ENCODE results near the gene CRIM1.

Gene CRIM1

GRCh38 chr2:36423619-36424120 lies 68.1 kb downstream of the CRIM1 start:
- no peak for DNase-seq (ENCODE audit: low read depth)

DNA sequence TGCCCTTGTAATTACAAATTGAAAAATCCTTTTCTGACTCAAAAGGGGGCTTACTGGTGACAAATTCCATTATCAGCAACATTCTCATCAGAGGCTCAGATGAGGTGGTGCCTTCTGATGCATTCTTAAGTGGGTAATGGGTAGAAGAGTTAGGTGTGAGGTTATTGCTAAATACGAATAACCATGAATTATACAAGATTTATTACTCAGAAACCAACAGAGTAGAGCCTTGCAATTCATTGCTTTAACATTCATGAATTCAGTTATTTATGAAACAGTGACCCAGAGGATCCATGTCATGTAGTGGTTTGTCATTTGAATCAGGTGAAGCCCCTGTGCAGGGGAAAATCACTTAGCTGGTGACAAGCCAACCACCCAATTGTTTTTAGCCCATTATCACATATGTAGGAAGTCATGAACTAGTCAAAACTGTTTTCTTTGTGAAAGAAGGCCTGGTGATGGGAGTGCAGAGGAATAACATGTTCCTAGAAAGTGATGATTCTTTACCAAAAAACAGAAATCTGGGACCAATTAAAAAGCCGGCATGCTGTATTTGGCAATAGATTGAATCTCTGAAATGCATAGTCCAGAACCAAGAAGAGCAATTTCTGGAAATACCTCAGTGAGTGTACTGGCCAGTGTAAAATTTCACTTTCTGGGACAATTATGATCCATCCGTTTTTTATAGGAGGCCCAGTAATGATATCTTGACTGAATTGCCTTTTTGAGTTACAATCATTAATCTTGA lies 70.2 kb downstream of the CRIM1 start:
- DNase-seq (ENCODE audit: low read depth), result no peak

DNA sequence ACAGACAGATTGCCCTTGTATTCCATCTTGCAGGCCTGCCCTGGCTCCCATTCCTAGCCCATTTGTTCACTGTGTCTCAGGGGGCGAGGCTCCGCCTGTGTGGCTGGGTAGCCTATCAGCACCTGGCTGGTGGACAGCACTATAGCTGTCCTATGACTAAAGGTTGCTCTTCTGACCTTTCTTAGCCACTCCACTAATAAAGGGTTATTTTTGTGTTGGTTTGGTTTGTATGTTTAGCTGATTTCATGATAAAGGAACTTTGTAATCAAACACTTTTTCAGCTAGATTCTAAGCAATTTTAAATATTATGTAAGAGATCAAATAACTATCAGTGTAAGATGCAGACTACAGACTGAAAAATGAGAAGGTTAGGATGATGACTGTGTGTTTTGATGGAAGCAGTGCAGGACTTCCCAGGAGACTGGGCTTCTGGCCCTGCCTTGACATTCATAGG lies 72.2 kb downstream of the CRIM1 start:
- no peak for DNase-seq (ENCODE audit: low read depth)

DNA sequence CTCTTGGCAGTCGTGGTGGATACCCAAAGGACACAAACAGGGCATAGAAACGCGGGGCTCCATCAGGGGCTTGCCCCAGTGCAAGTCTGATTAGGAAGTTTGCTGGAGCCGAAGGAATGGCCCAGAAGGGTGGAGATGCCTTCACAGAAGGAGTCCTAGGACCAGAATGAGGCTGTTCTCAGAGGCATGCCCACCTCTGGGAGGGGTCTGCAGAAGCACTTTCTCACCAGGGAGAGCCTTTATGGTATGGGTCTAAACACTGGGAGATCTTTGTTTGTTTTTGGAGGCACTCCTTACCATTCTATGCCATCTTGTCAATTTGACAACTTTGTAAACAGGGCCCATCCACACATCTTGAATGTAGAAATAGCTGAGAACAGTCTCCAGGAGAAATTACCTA lies 75.0 kb downstream of the CRIM1 start:
- DNase-seq (ENCODE audit: low read depth), result no peak

DNA sequence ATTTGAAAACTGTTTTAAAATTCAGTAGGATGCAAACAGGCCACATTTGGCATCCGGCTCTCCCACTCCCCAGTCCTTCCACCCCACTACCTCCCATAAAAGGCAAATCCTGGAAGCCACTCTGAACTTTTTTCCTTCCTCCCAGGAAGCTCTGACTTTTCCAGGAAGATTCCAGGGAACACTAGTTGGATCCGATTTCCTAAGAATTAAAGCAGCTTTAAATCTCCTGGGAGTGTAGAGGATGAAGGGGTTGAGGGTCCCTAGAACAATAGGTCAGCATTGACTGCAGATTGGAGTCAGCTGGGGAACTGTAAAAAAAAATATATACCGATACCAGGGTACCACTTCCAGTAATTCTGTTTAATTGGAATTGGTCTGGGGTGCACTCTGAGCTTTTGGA lies 76.9 kb downstream of the CRIM1 start:
- no peak for DNase-seq (ENCODE audit: low read depth)

GRCh38 chr2:36433311-36434217 lies 78.0 kb downstream of the CRIM1 start:
- peak; percentile 45 for DNase-seq (ENCODE audit: low read depth)

DNA sequence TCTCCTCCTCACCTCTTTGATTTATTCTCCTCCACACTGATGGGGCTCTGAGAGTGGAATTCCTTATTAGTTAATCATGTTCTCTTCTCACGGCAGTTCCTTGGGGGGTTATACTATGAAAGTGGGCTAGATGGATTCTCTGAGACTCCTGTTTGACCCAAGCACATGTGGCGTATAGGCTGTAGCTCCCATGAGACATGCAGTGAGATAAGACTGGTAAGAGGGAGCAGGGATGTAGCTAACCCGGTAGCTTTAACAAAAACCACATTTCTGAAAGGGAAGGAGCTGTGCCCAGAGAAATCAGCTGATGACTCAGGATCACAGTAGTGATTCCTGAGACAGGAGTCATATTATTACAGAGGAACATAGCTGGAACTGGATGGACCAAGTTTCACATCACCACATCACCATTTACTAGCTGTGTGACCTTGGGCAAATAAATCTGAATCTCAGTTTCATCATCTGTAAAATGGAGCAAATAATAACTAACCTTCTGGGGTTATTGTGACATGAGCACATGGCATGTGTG lies 82.9 kb downstream of the CRIM1 start:
- DNase-seq (ENCODE audit: low read depth), result peak; percentile 91

- DNase-seq (ENCODE audit: low read depth), result no peak
Measured at GRCh38 chr2:36439084-36439483, 83.5 kb downstream of the CRIM1 start.

GRCh38 chr2:36441065-36441625 lies 85.6 kb downstream of the CRIM1 start:
- no peak for DNase-seq (ENCODE audit: low read depth)

DNA sequence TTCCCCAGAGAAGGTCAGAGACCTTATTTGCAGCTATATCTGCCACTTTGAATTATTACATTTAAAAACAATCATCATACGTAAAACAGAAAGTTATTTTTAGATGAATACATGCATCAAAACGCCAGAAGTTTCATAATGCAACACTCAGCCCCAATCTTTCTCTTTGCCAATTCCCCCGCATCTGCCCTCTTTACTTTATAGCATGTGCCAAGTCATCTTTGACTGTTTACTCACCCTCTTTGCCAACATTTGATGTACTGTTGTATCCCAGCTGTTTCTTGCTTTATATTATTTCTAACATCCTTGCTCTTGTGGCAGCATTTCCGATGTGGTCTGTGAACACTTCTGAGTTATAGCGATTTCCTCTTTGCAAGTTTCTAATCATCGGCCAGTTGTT lies 86.2 kb downstream of the CRIM1 start:
- DNase-seq (ENCODE audit: low read depth), result peak; percentile 66

- no peak for DNase-seq (ENCODE audit: low read depth)
Measured at GRCh38 chr2:36444216-36444936, 88.8 kb downstream of the CRIM1 start.

DNA sequence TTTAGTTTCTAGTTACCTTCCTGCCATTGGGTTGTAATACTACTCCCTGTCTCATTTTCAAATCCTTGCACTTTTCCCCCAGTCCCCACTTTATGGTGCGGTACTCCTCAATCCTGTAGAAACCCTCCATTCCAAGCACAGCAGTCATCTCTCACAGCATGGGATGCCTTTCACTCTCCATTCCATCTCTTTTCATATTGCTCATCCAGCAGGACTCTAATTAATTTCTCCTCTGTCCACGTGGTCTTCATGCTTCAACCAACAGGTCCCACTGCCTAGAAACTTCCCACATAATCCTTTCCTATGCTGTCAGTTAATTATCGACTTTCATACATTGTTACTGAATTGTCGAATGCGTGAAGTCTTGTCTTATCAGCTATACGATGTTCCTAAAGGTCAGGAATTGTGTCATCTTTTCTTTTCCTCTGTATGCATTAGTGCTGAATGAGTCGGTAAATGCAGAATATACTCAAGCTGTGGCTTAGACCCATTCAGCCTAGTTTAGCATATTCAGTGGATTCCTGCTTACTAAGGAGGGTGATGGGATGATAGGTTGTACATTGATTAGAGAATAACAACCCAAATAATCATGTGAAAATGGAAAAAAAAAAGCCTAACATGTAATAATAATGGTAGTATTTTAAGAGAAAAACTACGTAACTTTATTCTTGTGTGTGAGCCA lies 89.7 kb downstream of the CRIM1 start:
- no peak for DNase-seq (ENCODE audit: low read depth)

- no peak for DNase-seq (ENCODE audit: low read depth)
Measured at GRCh38 chr2:36446294-36446693, 90.7 kb downstream of the CRIM1 start.

- DNase-seq (ENCODE audit: low read depth), result no peak
Measured at GRCh38 chr2:36449213-36449612, 93.6 kb downstream of the CRIM1 start.

DNA sequence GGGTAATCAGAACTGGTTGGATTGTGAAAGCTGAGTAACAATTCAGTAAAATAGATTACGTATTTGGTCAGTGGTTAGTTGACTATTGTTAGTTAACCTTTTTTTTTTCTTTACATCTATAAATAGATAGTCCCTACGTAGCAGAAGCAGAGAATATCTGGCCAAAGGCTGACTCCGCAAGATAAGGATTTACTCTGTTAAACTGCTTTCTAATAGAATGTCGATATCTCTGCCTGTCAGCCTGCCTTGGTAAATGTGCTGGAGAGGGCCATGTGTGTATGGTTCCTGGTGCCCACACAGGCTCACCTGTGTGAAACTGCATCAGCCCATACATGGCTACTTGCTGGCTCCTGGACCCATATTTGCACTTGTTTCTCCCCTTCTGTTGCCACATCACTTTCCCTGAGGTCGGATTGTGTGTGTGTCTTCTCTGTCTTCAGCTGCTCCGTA lies 94.4 kb downstream of the CRIM1 start:
- DNase-seq (ENCODE audit: low read depth), result no peak

DNA sequence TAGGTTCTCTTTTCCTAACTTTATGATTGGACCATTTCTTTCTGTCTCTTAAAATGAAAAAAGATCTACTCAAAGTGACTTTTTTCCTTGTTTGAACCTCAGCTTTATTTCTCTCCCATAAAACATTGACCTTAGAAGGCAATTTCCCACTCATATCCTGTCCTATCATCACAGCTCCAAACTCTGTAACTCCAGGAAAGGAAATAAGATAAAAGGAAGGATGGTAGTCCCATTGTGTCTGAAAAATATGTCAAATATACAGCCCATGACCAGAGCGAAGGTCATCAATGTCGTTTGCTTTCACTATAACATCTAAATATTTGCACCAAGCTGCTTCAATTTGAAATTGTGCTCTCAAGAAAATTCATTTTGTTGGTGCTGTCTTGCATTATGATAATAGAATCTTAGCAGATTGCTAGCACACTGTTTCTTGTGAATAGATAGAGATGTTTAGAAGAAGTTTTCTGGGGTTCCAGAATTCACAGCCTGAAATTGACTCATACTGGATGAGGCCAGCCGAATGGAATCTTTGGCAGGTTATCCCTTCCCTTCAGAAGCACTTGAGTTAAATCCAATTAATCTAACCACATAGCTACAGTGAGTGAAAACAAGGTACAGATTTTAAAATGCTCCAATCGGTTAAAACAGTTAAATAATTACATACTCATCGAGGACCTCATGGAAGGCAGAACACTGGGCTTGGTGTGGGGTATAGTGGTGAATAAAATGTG lies 95.1 kb downstream of the CRIM1 start:
- peak; percentile 65 for DNase-seq (ENCODE audit: low read depth)

GRCh38 chr2:36451512-36451911 lies 95.9 kb downstream of the CRIM1 start:
- no peak for DNase-seq (ENCODE audit: low read depth)

GRCh38 chr2:36452260-36452659 lies 96.7 kb downstream of the CRIM1 start:
- DNase-seq (ENCODE audit: low read depth), result peak; percentile 73

GRCh38 chr2:36453652-36454051 lies 98.1 kb downstream of the CRIM1 start:
- no peak for DNase-seq (ENCODE audit: low read depth)

DNA sequence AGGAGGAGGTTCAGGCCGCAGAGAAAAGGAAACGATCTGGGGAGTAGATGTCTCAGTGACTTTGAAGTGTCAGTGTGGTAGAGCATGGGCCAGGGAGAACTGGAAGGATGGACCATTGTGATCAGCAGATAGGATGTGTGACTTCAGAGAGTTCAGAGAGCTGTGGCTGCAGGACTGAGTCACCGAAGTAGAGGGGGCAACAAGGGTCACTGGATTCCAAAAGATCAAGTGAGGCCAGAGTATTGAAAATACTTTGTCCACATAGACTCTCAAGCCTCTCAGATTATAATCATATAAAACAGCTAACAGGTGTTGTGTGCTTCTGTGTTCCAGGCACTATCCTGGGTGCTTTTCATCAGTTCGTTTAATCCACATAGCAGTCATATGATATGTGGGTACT lies 99.4 kb downstream of the CRIM1 start:
- DNase-seq (ENCODE audit: low read depth), result no peak

Data from stromal cell of bone marrow (primary cell).